NCI-H2196 (cell line): ENCODE results near the gene PLEKHA1.

Source experiments
- DNase-seq: peaks from one replicate; lab custom pipeline; 2025; ENCODE audit not compliant: unreplicated experiment; lab: John Stamatoyannopoulos, UW

Gene PLEKHA1

GRCh38 chr10:122475591-122476332 lies 101.3 kb downstream of the PLEKHA1 start:
- DNase-seq: no peak

GRCh38 chr10:122476333-122476695 lies 101.8 kb downstream of the PLEKHA1 start:
- DNase-seq: no peak

GRCh38 chr10:122477436-122477835 lies 102.9 kb downstream of the PLEKHA1 start:
- no peak for DNase-seq

GRCh38 chr10:122478971-122479370 lies 104.5 kb downstream of the PLEKHA1 start:
- DNase-seq: no peak

- DNase-seq: no peak
These were observed 105.8 kb downstream of the PLEKHA1 start for GRCh38 chr10:122480146-122480833.

- no peak for DNase-seq
These were observed 107.0 kb downstream of the PLEKHA1 start for GRCh38 chr10:122481296-122482056.
